Omental fat pad (tissue), 4 donors: Measurements from ENCODE around the gene GPATCH8. TPM values are rescaled to one million over a fixed set of nuclear protein-coding genes. Genes with fewer than 3 reads are reported as not detected.
"Not testable (repeated sequence)": the region's sequence is repeated elsewhere in the genome, so short reads cannot be mapped to it uniquely, and the experiment has no call there.

Experiments
- ATAC-seq: fragments of 150-250 bp; one replicate; pipeline ENCODE4 v1.9.1; 2016; ENCODE audit warnings: mild to moderate bottlenecking, moderate library complexity; ENCODE audit not compliant: low FRiP score
- DNase-seq: peaks from one replicate; pipeline ENCODE4 v3.0.0-alpha.2; 2019; ENCODE audit warnings: low spot score
- CTCF ChIP-seq, 3 donors: fragments of 450-650 bp; IDR thresholded peaks; one replicate each; pipeline ENCODE4 v1.5.1; 2016 to 2017; ENCODE audit warnings: antibody characterized with exemption in 3 of 3, mild to moderate bottlenecking in 3 of 3, moderate library complexity in 2 of 3
- total RNA-seq, 4 donors: library from RNA; depleted of rRNA; stranded (reverse); fragments of >200 nt; gene quantifications; one replicate each; pipeline ENCODE4 v1.1.0, GENCODE V29; 2016

Gene GPATCH8
- total RNA-seq, 4 donors from 2014 or later = 25.7 to 58.5 (median 34.6) TPM

DNA sequence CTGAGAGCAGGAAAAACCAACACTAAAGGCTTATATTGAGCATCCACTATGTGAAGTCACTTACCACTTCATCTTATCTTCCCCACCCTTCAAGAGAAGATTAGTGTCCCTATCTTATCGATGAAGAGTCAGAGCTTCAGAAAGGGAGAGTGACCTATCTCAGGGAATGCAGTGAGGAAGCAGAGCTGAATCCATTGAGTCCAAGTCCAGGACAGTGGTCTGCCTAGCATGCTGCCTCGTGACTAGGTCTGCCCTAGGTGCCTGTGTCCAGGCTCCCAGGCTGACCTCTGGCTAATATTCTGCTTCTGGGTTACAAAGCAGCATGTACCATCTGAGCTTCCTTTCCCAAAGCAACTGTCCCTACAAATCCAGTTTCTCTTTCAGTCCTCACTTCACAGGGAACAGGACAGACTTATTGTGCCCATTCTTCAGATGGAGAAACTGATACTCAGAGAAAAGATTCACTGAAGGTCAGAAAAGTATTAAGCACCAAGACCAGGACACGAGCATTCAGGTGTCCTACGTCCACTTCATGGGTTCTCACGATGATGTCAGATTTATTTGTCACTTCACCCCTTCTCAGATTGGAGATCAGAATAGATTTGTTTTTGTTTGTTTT is 40.8 kb upstream of the GPATCH8 start:
- no peak for TF ChIP-seq CTCF (IDR thresholded peaks at IDR 0.05)
- ATAC-seq = no peak
- DNase-seq = no peak

GRCh38 chr17:44543213-44543904 is 40.2 kb upstream of the GPATCH8 start:
- ATAC-seq = no peak
- no peak for DNase-seq
- TF ChIP-seq CTCF (IDR thresholded peaks at IDR 0.05) = no peak

DNA sequence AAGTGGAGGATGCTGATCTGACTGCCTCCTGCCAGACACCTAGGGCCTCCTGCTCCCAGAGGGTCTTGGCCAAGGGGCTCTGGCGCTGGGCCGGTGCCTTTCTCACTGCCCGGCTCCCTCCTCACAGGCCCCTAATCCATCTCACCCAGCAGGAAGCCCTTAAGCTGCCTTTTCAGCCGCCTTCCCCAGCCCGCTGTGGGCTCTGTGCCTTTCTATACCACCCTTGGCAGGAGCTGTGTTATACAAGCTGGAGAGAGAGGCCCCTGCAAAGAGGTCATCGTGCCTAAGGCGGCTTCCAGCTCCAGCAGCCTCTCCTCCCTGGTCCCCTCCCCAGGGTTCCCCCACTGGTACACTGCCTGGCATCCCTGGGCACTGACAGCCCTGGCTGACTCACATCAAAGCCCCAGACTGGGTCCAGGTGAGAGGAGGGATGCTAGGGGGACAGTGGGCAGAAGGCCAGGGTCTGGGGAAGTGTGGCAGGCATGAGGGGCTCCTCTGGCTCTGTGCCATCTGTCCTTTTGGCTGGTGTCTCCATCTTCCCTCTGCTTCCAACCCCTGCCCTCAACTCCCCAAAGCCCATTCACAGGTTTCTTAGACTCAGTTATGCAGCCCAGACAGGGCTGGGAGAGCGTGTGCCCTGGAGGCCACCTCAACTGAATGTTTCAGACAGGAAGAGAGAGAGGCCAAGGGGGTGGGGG is 38.8 kb upstream of the GPATCH8 start:
- DNase-seq (no peak), ATAC-seq (no peak)
- no peak for TF ChIP-seq CTCF (IDR thresholded peaks at IDR 0.05)

DNA sequence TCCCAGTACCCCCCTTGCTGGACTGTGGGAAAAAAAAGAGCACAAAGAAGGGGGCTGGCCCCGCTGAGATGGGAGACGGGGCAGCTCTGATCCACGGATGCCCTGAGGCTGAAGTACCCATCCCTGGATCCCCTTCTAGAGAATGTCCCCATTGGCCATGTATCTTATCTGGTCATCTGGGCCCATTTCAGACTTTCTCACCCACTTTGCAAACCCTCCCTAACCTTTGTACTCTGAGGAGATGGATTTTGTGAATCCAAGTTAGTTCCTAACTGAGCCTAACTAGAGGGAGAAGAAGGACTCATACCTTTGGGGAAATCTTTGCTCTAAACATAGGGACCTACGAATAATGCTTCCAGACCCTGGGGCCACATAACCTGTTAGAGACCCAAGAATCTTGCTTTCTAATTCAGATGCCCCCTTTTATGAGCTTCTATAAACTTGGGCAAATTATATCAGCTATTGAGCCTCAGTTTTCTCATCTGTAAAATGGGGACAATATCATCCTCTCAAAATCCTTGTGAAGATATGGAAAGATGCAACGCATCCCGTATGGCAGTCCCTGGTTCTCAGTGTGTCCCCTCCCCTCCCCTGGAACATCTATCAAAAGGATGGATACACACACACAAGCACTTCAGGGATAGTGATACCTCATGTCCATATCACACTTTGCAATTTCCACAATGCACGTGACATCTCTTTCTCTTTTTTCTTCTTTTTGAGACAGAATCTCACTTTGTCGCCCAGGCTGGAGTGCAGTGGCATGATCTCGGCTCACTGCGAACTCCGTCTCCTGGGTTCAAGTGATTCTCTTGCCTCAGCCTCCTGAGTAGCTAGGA is 37.3 kb upstream of the GPATCH8 start:
- ATAC-seq (no peak), DNase-seq (no peak)
- no peak for TF ChIP-seq CTCF (IDR thresholded peaks at IDR 0.05)

DNA sequence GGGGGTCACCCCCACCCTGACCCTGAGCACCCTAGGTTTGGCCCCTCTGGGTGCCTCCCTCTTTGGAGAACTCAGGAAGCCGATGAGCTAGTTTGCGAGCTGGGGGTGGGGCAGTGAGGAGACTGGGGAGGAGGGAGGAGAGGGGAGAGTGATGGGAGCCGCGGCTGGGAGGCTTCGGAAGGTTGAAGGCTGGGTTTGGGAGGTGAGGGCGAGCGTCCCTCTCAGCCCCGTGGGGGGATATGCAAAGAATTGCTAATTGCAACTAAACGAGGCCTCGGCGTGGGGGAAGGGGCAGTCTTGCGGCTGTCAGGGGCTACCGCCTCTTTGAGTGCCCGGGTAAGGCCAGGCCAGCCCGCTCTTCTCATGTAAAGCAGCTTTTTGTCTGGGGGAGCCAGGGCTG is 36.5 kb upstream of the GPATCH8 start:
- no peak for ATAC-seq
- no peak for DNase-seq

DNA sequence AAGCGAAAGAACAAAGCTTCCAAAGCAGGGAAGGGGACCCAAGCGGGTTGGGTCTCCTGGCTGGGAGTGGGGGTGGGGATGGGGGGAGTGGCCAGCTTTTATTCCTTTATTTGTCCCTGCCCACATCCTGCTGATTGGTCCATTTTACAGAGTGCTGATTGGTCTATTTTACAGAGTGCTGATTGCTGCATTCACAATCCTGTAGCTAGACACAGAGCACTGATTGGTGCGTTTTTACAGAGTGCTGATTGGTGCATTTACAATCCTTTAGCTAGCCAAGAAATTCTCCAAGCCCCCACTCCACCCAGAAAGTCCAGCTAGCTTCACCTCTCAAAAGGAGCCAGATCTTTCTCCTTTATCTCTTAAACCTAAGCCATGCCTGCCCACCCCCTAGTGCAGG is 34.7 kb upstream of the GPATCH8 start:
- not testable (repeated sequence) for DNase-seq, ATAC-seq

More for the DNA sequence above, 36.5 kb upstream of the GPATCH8 start:
- no peak for TF ChIP-seq CTCF (IDR thresholded peaks at IDR 0.05)
